Parietal lobe (tissue), 1 donor: ENCODE data around the gene MYEF2. TPM values are rescaled to one million over a fixed set of nuclear protein-coding genes. Genes with fewer than 3 reads are reported as not detected.

Experiments
- total RNA-seq: library from RNA; depleted of rRNA; stranded (reverse); fragments of >200 nt; gene quantifications from one replicate; pipeline ENCODE4 v1.2.3, GENCODE V29; 2014

Gene MYEF2, protein sequence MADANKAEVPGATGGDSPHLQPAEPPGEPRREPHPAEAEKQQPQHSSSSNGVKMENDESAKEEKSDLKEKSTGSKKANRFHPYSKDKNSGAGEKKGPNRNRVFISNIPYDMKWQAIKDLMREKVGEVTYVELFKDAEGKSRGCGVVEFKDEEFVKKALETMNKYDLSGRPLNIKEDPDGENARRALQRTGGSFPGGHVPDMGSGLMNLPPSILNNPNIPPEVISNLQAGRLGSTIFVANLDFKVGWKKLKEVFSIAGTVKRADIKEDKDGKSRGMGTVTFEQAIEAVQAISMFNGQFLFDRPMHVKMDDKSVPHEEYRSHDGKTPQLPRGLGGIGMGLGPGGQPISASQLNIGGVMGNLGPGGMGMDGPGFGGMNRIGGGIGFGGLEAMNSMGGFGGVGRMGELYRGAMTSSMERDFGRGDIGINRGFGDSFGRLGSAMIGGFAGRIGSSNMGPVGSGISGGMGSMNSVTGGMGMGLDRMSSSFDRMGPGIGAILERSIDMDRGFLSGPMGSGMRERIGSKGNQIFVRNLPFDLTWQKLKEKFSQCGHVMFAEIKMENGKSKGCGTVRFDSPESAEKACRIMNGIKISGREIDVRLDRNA
- 179 TPM for total RNA-seq

DNA sequence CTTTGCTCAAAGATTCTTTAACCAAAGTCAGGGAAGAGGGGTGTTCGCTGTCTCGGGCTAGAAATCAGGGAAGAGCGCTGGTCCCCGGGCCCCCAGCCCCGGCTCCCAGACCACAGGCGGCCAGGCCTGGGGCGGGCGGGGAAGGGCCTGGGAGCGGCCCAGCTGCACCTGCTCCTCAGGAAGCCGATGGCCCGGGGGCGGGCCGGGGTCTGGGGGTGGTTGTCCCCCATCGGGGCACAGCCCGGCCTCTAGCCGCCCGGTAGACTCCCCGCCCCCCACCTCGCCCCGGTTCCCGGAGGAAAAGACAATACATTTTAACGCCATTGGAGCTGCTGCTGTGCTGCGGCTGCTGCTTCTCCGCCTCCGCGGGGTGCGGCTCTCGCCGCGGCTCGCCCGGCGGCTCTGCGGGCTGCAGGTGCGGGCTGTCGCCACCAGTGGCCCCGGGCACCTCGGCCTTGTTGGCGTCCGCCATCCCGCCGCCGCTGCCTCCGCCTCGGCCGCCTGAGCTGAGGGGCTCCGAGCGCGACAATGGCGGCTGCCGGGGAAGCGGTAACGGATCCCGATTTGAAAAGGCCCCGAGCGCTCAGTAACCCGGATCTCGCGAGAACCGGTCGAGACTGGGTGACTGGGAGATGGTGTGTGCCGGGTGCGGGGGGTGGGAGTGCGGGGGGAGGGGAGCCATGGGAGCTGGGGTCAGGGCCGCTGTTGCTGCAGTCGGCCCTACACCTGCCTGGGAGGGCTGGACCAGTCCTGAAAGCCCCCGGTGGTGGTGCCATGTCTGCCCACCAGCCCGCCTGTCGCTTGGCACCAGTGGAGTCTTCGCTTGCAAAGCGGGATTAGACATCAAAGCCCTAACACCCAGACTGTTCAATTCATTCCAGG, at the start of gene MYEF2:
TSS of gene MYEF2 (minus strand) at position 530 of the 882 bp plus-strand sequence. CDS start at position 472, 58 bp downstream.

GRCh38 chr15:48205981-48206380, 27.9 kb upstream of the MYEF2 start, which contains the start of gene SLC12A1:
Gene SLC12A1 (plus strand): TSS chr15:48206302. CDS start chr15:48207720, 1,418 bp downstream.

GRCh38 chr15:48191574-48192225, 13.6 kb upstream of the MYEF2 start, which contains the start of gene CTXN2:
Gene CTXN2 (plus strand): TSS chr15:48191665. CDS start chr15:48201301, 9,636 bp downstream.

DNA sequence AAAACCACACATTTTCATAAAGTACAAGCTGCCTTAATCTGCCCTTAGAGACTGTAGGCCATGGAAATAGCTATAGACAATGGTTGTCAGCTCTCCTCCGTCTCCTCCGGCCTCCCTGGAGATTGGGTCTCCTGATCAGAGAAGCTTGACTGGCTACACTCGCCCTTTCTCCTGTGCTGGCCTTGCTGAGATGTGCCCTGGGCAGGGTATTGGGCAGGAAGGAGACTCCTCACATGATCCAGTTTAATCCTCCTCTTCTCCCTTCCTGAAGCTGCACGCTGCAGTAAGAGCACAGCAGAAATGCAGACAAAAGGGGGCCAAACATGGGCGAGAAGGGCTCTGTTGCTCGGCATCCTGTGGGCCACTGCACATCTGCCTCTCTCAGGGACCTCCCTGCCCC, 57.4 kb downstream of the MYEF2 start, which contains the start of gene SLC24A5:
TSS of gene SLC24A5 (plus strand) at position 246 of the 400 bp plus-strand sequence. CDS start at position 301, 55 bp downstream.

Other genes starting within 250 kb of the MYEF2 start
- not detected for gene SLC24A5, start 57.3 kb downstream of the MYEF2 start, total RNA-seq
- gene CTXN2, start 13.4 kb upstream of the MYEF2 start, total RNA-seq = 0.63 TPM
- 2.2 TPM for gene SLC12A1, start 28.0 kb upstream of the MYEF2 start, total RNA-seq
- gene DUT, start 153.1 kb upstream of the MYEF2 start, total RNA-seq = 41.3 TPM